ENCODE results near the gene SNRPB.

DNA sequence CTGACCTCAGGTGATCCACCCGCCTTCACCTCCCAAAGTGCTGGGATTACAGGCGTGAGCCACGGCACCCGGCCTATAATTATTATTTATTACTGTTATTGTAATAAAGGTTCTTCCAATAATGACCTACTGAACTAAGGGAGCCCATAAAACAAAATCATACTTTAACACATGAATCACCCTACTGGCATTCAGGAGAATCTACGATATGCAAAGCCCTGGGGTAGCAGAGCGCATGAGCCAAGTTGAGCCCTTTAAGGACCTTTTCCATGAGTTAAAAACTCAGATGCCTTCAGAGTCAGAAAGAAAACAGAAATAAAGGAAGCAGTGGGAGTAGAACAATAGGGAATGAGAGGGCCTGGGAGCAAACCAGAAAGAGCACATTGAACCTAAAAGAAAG lies 41.5 kb downstream of the SNRPB start:
- TF ChIP-seq EZH2 (IDR thresholded peaks at IDR 0.05; ENCODE audit: insufficient read depth, low read length) = no peak
- TF ChIP-seq, protein P1, sequence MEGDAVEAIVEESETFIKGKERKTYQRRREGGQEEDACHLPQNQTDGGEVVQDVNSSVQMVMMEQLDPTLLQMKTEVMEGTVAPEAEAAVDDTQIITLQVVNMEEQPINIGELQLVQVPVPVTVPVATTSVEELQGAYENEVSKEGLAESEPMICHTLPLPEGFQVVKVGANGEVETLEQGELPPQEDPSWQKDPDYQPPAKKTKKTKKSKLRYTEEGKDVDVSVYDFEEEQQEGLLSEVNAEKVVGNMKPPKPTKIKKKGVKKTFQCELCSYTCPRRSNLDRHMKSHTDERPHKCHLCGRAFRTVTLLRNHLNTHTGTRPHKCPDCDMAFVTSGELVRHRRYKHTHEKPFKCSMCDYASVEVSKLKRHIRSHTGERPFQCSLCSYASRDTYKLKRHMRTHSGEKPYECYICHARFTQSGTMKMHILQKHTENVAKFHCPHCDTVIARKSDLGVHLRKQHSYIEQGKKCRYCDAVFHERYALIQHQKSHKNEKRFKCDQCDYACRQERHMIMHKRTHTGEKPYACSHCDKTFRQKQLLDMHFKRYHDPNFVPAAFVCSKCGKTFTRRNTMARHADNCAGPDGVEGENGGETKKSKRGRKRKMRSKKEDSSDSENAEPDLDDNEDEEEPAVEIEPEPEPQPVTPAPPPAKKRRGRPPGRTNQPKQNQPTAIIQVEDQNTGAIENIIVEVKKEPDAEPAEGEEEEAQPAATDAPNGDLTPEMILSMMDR (IDR thresholded peaks at IDR 0.05; ENCODE audit: insufficient read depth, low read depth, low read length) = no peak

All from astrocyte (in vitro differentiated cells and primary cell).